ENCODE results near the gene SLC7A8. TPM values are rescaled to one million over a fixed set of nuclear protein-coding genes. Genes with fewer than 3 reads are reported as not detected.

The SLC7A8 gene
- total and polyA plus RNA-seq, 10 of the 15 experiments (the other 5 are each of a cell fraction or from before 2014, with no cell fraction given): 0.06 to 0.28 (median 0.21) TPM; not detected in 7

DNA sequence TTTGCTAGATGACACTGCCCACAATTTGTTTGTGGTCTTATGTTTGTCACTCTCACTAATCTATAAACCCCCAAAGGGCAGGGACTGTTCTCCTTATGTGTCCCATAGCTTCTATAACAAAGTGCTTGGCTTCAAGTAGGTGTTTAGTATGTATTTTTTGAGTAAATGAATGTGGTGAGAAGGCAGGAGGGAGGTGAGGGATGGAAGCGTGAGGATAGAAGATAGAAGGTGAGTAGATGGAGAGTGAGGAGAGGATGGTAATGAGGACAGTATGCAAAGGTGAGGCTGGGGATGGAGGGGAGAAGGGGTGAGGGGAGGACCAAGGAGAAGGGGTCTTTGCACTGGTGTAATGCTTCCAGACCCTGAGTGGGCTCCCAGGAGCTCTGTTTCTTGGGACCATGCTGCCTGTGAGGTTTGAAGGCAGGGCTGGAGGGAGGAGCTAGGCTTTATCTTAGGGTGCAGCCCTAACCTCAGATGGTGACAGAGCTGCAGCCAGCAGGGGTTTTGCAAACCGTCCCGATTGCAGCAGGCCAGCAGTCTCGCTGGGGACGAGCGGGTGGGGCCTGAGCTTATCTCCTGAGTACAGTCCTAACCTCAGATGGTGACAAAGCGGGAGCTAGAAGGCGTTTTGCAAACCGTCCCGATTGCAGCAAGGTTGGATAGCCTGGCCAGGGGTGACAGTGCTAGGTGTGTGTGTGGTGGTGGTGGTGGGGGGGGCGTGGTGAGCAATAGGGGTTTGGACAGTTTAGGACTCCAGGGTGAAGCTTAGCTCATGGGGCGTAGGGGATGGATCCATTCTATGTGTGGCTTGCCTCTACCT is 70.9 kb downstream of the SLC7A8 start:
- Histone ChIP-seq H3K9ac (ENCODE audit: control insufficient read depth, insufficient read depth, low read length) (no peak overlapping the region), H3K36me3 (ENCODE audit: control insufficient read depth in 2 of 2, insufficient read depth in 2 of 2, low read length in 1 of 2) (no peaks in the 10 kb centered on the region), H3K27me3 (replicated peaks in 1 of 2; ENCODE audit: control insufficient read depth in 2 of 2, insufficient read depth in 2 of 2, low read length in 1 of 2) (peaks cover 0 to 7% of the 10 kb centered on the region in 2 experiments; a peak in 3 of 4 replicates), H3K4me3 (no peak overlapping the region), H2AFZ (ENCODE audit: control insufficient read depth, low read depth, low read length) (no peak overlapping the region), H3K27ac (ENCODE audit: control insufficient read depth, insufficient read depth) (no peak overlapping the region), H3K79me2 (ENCODE audit: control insufficient read depth, insufficient read depth, low read length) (no peaks in the 10 kb centered on the region), H3K9me3 (replicated peaks; ENCODE audit: control insufficient read depth, insufficient read depth, low read length) (no peaks in the 10 kb centered on the region), H3K4me2 (ENCODE audit: control insufficient read depth, insufficient read depth) (no peak overlapping the region), H4K20me1 (ENCODE audit: control insufficient read depth, insufficient read depth) (no peaks in the 10 kb centered on the region), H3K4me1 (ENCODE audit: control insufficient read depth, insufficient read depth, low read length) (no peaks in the 10 kb centered on the region)
- ChIA-PET CTCF (interaction anchor here (0.6 to 5.4 kb wide), 6 partner anchors 8 to 74 kb away, joined by 3 to 45 read pairs (median 4); partner anchors contain the start of gene CEBPE), SMC1A (ENCODE audit: uncharacterized antibody, unreplicated experiment) (interaction anchor here (1.2 kb wide), 1 partner anchor 11 kb away, joined by 3 read pairs; no protein-coding TSS in a partner anchor), POLR2A (no interaction called here), RAD21 (ENCODE audit: unreplicated experiment) (interaction anchor here (0.5 to 2.0 kb wide), 3 partner anchors 8 to 169 kb away, joined by 4 to 5 read pairs (median 4); no protein-coding TSS in a partner anchor)
- TF ChIP-seq SREBF1 (IDR thresholded peaks at IDR 0.05; ENCODE audit: low read length): no peak
- no peak for TF ChIP-seq ETV6 (conservative IDR thresholded peaks at IDR 0.05 in 1 of 2, IDR thresholded peaks at IDR 0.05 in 1 of 2; ENCODE audit: borderline replicate concordance in 1 of 2, low read depth in 1 of 2)
- no peak for TF ChIP-seq CEBPB (IDR thresholded peaks at IDR 0.05; ENCODE audit: borderline replicate concordance in 1 of 2, low read depth in 2 of 2, low read length in 2 of 2)
- TF ChIP-seq, protein P1, sequence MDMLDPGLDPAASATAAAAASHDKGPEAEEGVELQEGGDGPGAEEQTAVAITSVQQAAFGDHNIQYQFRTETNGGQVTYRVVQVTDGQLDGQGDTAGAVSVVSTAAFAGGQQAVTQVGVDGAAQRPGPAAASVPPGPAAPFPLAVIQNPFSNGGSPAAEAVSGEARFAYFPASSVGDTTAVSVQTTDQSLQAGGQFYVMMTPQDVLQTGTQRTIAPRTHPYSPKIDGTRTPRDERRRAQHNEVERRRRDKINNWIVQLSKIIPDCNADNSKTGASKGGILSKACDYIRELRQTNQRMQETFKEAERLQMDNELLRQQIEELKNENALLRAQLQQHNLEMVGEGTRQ (IDR thresholded peaks at IDR 0.05; ENCODE audit: borderline replicate concordance, low read depth, low read length): no peak
- TF ChIP-seq GATAD2B (conservative IDR thresholded peaks at IDR 0.05; ENCODE audit: low read depth): no peak
- TF ChIP-seq, protein P2, sequence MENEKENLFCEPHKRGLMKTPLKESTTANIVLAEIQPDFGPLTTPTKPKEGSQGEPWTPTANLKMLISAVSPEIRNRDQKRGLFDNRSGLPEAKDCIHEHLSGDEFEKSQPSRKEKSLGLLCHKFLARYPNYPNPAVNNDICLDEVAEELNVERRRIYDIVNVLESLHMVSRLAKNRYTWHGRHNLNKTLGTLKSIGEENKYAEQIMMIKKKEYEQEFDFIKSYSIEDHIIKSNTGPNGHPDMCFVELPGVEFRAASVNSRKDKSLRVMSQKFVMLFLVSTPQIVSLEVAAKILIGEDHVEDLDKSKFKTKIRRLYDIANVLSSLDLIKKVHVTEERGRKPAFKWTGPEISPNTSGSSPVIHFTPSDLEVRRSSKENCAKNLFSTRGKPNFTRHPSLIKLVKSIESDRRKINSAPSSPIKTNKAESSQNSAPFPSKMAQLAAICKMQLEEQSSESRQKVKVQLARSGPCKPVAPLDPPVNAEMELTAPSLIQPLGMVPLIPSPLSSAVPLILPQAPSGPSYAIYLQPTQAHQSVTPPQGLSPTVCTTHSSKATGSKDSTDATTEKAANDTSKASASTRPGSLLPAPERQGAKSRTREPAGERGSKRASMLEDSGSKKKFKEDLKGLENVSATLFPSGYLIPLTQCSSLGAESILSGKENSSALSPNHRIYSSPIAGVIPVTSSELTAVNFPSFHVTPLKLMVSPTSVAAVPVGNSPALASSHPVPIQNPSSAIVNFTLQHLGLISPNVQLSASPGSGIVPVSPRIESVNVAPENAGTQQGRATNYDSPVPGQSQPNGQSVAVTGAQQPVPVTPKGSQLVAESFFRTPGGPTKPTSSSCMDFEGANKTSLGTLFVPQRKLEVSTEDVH (IDR thresholded peaks at IDR 0.05; ENCODE audit: low read depth, partially characterized antibody): no peak
- no peak for TF ChIP-seq BRCA1 (IDR thresholded peaks at IDR 0.05; ENCODE audit: low read depth, low read length)
- no peak for TF ChIP-seq EZH2 (IDR thresholded peaks at IDR 0.05; ENCODE audit: borderline replicate concordance, control insufficient read depth, low read depth, low read length)
- no peak for DNase-seq (ENCODE audit: low read depth, low spot score)
- FAIRE-seq: no peak
- no TSS peak for BruUV-seq (replicated peaks)
- intact Hi-C loops (cut with micrococcal nuclease; ENCODE audit: unreplicated experiment): no loop called here
- in situ Hi-C loops (cut with MboI): no loop called here
- ATAC-seq: no peak; the same call in 1 of the 3 replicates
- WGBS (ENCODE audit: insufficient coverage, insufficient replicate concordance, low lambda C conversion rate, missing lambda C conversion rate): 19% methylated on average over 12 of the region's 12 CpGs

Data from GM12878 (cell line).